MCF 10A (cell line): ENCODE measurements around the gene TNFAIP8L3. TPM values are rescaled to one million over a fixed set of nuclear protein-coding genes. Genes with fewer than 3 reads are reported as not detected.

Experiments
- BruUV-seq: library from RNA; stranded (reverse); fragments of 400-500 nt; replicated peaks from 2 replicates; lab custom pipeline; 2021; lab: Mats Ljungman, UMichigan
- CTCF ChIA-PET: fragments of 300-600 bp; sonication (Branson Sonifier 250); formaldehyde crosslinking; extraction: SDS; loops from one replicate; lab custom pipeline; 2021; ENCODE audit warnings: antibody characterized with exemption, inconsistent platforms; lab: Yijun Ruan, JAX
- POLR2A ChIA-PET: fragments of 300-600, 350-650 bp; sonication (Branson Sonifier 250); formaldehyde crosslinking; extraction: SDS; loops from one replicate; lab custom pipeline; 2020; ENCODE audit warnings: antibody characterized with exemption, inconsistent platforms; lab: Yijun Ruan, JAX
- DNase-seq: peaks from one replicate; pipeline ENCODE4 v3.0.0-alpha.2; 2018; ENCODE audit not compliant: unreplicated experiment
- H3K27ac Mint-ChIP-seq: one replicate; pipeline ENCODE4 v1.8.0; 2022; ENCODE audit warnings: mild to moderate bottlenecking, low read depth, mixed read lengths; ENCODE audit not compliant: unreplicated experiment
- H3K27me3 Mint-ChIP-seq: one replicate; pipeline ENCODE4 v1.8.0; 2022; ENCODE audit warnings: mixed read lengths; ENCODE audit not compliant: insufficient read depth, unreplicated experiment
- H3K36me3 Mint-ChIP-seq: one replicate; pipeline ENCODE4 v1.8.0; 2022; ENCODE audit warnings: mild to moderate bottlenecking, moderate library complexity, mixed read lengths; ENCODE audit not compliant: insufficient read depth, unreplicated experiment
- H3K4me1 Mint-ChIP-seq: one replicate; pipeline ENCODE4 v1.8.0; 2022; ENCODE audit warnings: mixed read lengths; ENCODE audit not compliant: insufficient read depth, unreplicated experiment
- H3K4me3 Mint-ChIP-seq: one replicate; pipeline ENCODE4 v1.8.0; 2022; ENCODE audit warnings: mild to moderate bottlenecking, moderate library complexity, mixed read lengths; ENCODE audit not compliant: unreplicated experiment
- H3K9me3 Mint-ChIP-seq: one replicate; pipeline ENCODE4 v1.8.0; 2022; ENCODE audit warnings: mixed read lengths; ENCODE audit not compliant: unreplicated experiment
- intact Hi-C: fragments of 100-400 bp; cut with micrococcal nuclease; formaldehyde crosslinking; loops from 2 replicates; pipeline ENCODE4 v1.14.1; 2022
- total RNA-seq: library from RNA; stranded (reverse); gene quantifications from 2 replicates; pipeline ENCODE4 v1.2.3, GENCODE V29; 2022
- TF ChIP-seq, protein P1 (sequence below): fragments of 200-600 bp; IDR thresholded peaks from one replicate; pipeline ENCODE4 v1.8.0; 2022; ENCODE audit warnings: antibody characterized with exemption, mild to moderate bottlenecking; ENCODE audit not compliant: unreplicated experiment

Gene TNFAIP8L3
- total RNA-seq, 1 experiment from 2014 or later = 2.6 TPM

GRCh38 chr15:51108933-51109550 lies 14.3 kb upstream of the TNFAIP8L3 start:
- Mint-ChIP-seq H3K36me3 (peaks cover under 1% of the 10 kb centered on the region), H3K27me3 (no peaks in the 10 kb centered on the region), H3K9me3 (no peaks in the 10 kb centered on the region), H3K4me1 (peaks cover 23% of the 10 kb centered on the region), H3K27ac (peak overlapping the region; percentile 69), H3K4me3 (no peak overlapping the region)
- BruUV-seq = no TSS peak
- ChIA-PET CTCF (interaction anchor here (0.6 to 0.8 kb wide), 2 partner anchors 66 to 84 kb away, joined by 3 read pairs; no protein-coding TSS in a partner anchor), POLR2A (interaction anchor here (0.7 to 1.2 kb wide), 2 partner anchors 11 to 791 kb away, joined by 4 to 5 read pairs; no protein-coding TSS in a partner anchor)
- no peak for DNase-seq
- intact Hi-C loops = no loop called here
- TF ChIP-seq, protein P1, sequence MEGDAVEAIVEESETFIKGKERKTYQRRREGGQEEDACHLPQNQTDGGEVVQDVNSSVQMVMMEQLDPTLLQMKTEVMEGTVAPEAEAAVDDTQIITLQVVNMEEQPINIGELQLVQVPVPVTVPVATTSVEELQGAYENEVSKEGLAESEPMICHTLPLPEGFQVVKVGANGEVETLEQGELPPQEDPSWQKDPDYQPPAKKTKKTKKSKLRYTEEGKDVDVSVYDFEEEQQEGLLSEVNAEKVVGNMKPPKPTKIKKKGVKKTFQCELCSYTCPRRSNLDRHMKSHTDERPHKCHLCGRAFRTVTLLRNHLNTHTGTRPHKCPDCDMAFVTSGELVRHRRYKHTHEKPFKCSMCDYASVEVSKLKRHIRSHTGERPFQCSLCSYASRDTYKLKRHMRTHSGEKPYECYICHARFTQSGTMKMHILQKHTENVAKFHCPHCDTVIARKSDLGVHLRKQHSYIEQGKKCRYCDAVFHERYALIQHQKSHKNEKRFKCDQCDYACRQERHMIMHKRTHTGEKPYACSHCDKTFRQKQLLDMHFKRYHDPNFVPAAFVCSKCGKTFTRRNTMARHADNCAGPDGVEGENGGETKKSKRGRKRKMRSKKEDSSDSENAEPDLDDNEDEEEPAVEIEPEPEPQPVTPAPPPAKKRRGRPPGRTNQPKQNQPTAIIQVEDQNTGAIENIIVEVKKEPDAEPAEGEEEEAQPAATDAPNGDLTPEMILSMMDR = no peak

- intact Hi-C loops = no loop called here
- BruUV-seq = no TSS peak
- ChIA-PET POLR2A (interaction anchor here (0.5 to 0.8 kb wide), 2 partner anchors 25 to 178 kb away, joined by 3 read pairs; no protein-coding TSS in a partner anchor), CTCF (interaction anchor here (0.8 to 1.1 kb wide), 2 partner anchors 12 to 25 kb away, joined by 3 to 6 read pairs; no protein-coding TSS in a partner anchor)
- Mint-ChIP-seq H3K36me3 (no peaks in the 10 kb centered on the region), H3K27me3 (no peaks in the 10 kb centered on the region), H3K4me1 (peaks cover 20% of the 10 kb centered on the region), H3K27ac (no peak overlapping the region), H3K4me3 (no peak overlapping the region), H3K9me3 (no peaks in the 10 kb centered on the region)
- DNase-seq = no peak
- TF ChIP-seq, protein P1 = no peak
Observed at GRCh38 chr15:51107612-51108011, 12.9 kb upstream of the TNFAIP8L3 start.

GRCh38 chr15:51106481-51106880 lies 11.8 kb upstream of the TNFAIP8L3 start:
- ChIA-PET CTCF (interaction anchor here (0.8 kb wide), 1 partner anchor 57 kb away, joined by 4 read pairs; no protein-coding TSS in a partner anchor), POLR2A (no interaction called here)
- no peaks in the 10 kb centered on the region for H3K27me3 Mint-ChIP-seq
- H3K4me1 Mint-ChIP-seq = peaks cover 20% of the 10 kb centered on the region
- no TSS peak for BruUV-seq
- DNase-seq = no peak
- no peak overlapping the region for H3K4me3 Mint-ChIP-seq
- TF ChIP-seq, protein P1 = no peak
- no peak overlapping the region for H3K27ac Mint-ChIP-seq
- intact Hi-C loops = no loop called here
- no peaks in the 10 kb centered on the region for H3K9me3 Mint-ChIP-seq
- H3K36me3 Mint-ChIP-seq = no peaks in the 10 kb centered on the region

DNA sequence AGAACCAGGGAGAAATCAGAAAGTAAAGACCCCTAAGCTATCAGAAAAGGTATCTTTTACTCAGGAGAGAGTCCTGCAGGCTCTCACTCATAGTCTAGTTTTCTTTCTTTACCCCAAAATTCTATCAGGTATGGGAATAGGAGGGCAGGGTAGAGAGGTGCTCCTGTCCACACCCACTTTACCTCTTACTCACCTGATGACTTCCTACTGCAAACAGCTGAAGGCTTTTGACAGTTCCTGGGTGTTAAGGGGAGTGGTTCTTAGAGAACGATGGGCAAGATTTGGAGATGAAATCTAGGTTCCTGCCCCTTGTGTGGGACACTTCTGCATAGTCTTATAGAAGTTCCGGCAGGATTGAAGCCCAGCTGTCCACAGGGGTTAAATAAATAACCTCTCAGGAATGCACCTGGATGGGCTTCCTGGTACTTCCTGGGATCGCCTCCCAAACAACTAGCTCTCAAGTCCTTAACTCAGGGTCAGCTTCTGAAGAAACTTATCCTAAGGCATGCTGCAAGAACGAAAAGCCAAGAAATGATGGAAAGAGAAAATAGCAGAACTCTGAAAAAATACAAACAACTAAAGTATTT lies 10.8 kb upstream of the TNFAIP8L3 start:
- TF ChIP-seq, protein P1 = no peak
- CTCF ChIA-PET = no interaction called here

More for the DNA sequence above, 10.8 kb upstream of the TNFAIP8L3 start:
- H3K27me3 Mint-ChIP-seq = no peaks in the 10 kb centered on the region
- intact Hi-C loops = no loop called here
- DNase-seq = no peak
- peaks cover 20% of the 10 kb centered on the region for H3K4me1 Mint-ChIP-seq
- BruUV-seq = no TSS peak
- no peaks in the 10 kb centered on the region for H3K36me3 Mint-ChIP-seq
- no peaks in the 10 kb centered on the region for H3K9me3 Mint-ChIP-seq
- no peak overlapping the region for H3K27ac Mint-ChIP-seq
- no peak overlapping the region for H3K4me3 Mint-ChIP-seq
- POLR2A ChIA-PET = no interaction called here
